ENCODE data around the gene ABAT. TPM values are rescaled to one million over a fixed set of nuclear protein-coding genes. Genes with fewer than 3 reads are reported as not detected.

The ABAT gene
- total and polyA plus RNA-seq, 2 of the 8 experiments (the other 6 are each of a cell fraction or from before 2014, with no cell fraction given): 6.4 to 8.4 TPM

DNA sequence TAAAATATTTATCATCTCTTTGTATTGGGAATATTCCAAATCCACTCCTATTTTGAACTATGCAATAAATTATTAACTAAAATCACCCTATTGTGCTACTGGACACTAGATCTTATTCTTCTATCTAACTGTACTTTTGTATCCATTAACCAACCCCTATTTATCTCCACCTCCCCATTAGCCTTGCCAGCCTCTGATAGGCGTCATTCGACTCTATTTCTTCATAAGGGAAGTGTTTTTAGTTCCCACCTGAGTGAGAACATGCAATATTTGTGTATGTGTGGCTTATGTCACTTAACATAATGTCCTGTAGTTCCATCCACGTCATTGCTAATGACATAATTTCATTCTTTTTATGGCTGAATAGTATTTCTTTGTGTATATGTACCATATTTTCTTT is 99.1 kb downstream of the ABAT start:
- no peak overlapping the region for H3K4ac ChIP-seq (replicated peaks; ENCODE audit: insufficient read length, low read depth, low read length)
- H3K56ac ChIP-seq (replicated peaks; ENCODE audit: insufficient read length, low read depth, low read length): no peak overlapping the region
- H3K4me3 ChIP-seq (ENCODE audit: extremely low read depth in 1 of 4, insufficient read depth in 2 of 4, low read depth in 3 of 4, low read length in 4 of 4): no peak overlapping the region
- H2BK120ac ChIP-seq (replicated peaks; ENCODE audit: low read depth, low read length): no peak overlapping the region
- no peak overlapping the region for H4K91ac ChIP-seq (replicated peaks; ENCODE audit: insufficient read length, low read length)
- 69% methylated on average over 3 of the region's 3 CpGs; no CpG with 5 or more reads in 1 of the 2 experiments for WGBS, 2 experiments (ENCODE audit: extremely low coverage in 1 of 2, insufficient coverage in 1 of 2, insufficient read length in 1 of 2, insufficient replicate concordance in 2 of 2, low coverage in 1 of 2, low lambda C conversion rate in 2 of 2, missing lambda C conversion rate in 1 of 2)
- H3K18ac ChIP-seq (ENCODE audit: extremely low read depth, low read length): no peak overlapping the region
- no peaks in the 10 kb centered on the region for H3K9me3 ChIP-seq (ENCODE audit: insufficient read depth in 2 of 2, low read depth in 1 of 2, low read length in 1 of 2)
- no peaks in the 10 kb centered on the region for H4K20me1 ChIP-seq (replicated peaks in 1 of 2; ENCODE audit: control insufficient read depth in 1 of 2, insufficient read depth in 2 of 2, low read length in 2 of 2)
- POLR2A ChIA-PET (ENCODE audit: partially characterized antibody): no interaction called here
- no peak overlapping the region for H2BK15ac ChIP-seq (ENCODE audit: low read length)
- no peak overlapping the region for H2BK5ac ChIP-seq (ENCODE audit: low read depth, low read length)
- H3K36me3 ChIP-seq (ENCODE audit: control insufficient read depth in 2 of 4, insufficient read depth in 4 of 4, low read length in 3 of 4): peaks cover 0 to 6% (median 0%) of the 10 kb centered on the region in 4 experiments; a peak in 1 of 8 replicates
- H3K9ac ChIP-seq (replicated peaks in 1 of 4; ENCODE audit: extremely low read depth in 1 of 4, low read depth in 3 of 4, low read length in 3 of 4): no peak overlapping the region
- no peak overlapping the region for H3K27ac ChIP-seq (ENCODE audit: low read depth, low read length)
- no peak overlapping the region for H3K4me2 ChIP-seq (ENCODE audit: insufficient read depth in 1 of 2, low read depth in 2 of 2, low read length in 2 of 2)
- no peak overlapping the region for H3K23ac ChIP-seq (ENCODE audit: insufficient read length)
- H3K79me1 ChIP-seq (ENCODE audit: low read depth, low read length): no peaks in the 10 kb centered on the region
- H3K14ac ChIP-seq (ENCODE audit: insufficient read length): no peak overlapping the region
- no peak overlapping the region for H4K5ac ChIP-seq (ENCODE audit: insufficient read length, low read depth, low read length)
- no peak overlapping the region for H2BK12ac ChIP-seq (ENCODE audit: low read depth, low read length)
- no peak for FAIRE-seq
- no peak overlapping the region for H4K8ac ChIP-seq (ENCODE audit: extremely low read depth, insufficient read depth, low read length)
- no peak overlapping the region for H2BK20ac ChIP-seq (ENCODE audit: low read length)
- H2AFZ ChIP-seq (ENCODE audit: low read length): no peak overlapping the region
- no peak overlapping the region for H2AK5ac ChIP-seq (ENCODE audit: low read depth, low read length)
- DNase-seq (ENCODE audit: low read depth in 1 of 2, low spot score in 2 of 2): no peak
- no peaks in the 10 kb centered on the region for H3K23me2 ChIP-seq (ENCODE audit: low read depth, low read length)
- no peaks in the 10 kb centered on the region; a peak in 1 of 7 replicates for H3K27me3 ChIP-seq (replicated peaks in 1 of 4; ENCODE audit: control insufficient read depth in 3 of 4, extremely low read depth in 1 of 4, insufficient read depth in 3 of 4, low read length in 3 of 4)
- CTCF ChIA-PET (ENCODE audit: partially characterized antibody): interaction anchor here (26.4 kb wide), 1 partner anchor 109 kb away, joined by 404 read pairs; the partner anchor contains the start of gene ABAT
- no peaks in the 10 kb centered on the region for H3K79me2 ChIP-seq (ENCODE audit: control insufficient read depth in 1 of 2, insufficient read depth in 2 of 2, low read length in 2 of 2)
- peaks cover 0 to 1% (median 0%) of the 10 kb centered on the region in 4 experiments; a peak in 1 of 7 replicates for H3K4me1 ChIP-seq (replicated peaks in 1 of 4; ENCODE audit: control insufficient read depth in 3 of 4, insufficient read depth in 4 of 4, low read length in 3 of 4)
- TF ChIP-seq CREB1 (IDR thresholded peaks at IDR 0.05) (no peak), TBP (IDR thresholded peaks at IDR 0.05; ENCODE audit: low read depth, low read length) (no peak), BRCA1 (IDR thresholded peaks at IDR 0.05; ENCODE audit: low read depth, low read length) (no peak), JUND (IDR thresholded peaks at IDR 0.05; ENCODE audit: low read length) (no peak), NANOG (IDR thresholded peaks at IDR 0.05; ENCODE audit: insufficient read depth, low read depth, low read length, poor library complexity, severe bottlenecking) (no peak), CBX8 (IDR thresholded peaks at IDR 0.05; ENCODE audit: borderline replicate concordance, low read depth, low read length) (no peak), FOSL1 (IDR thresholded peaks at IDR 0.05; ENCODE audit: insufficient read depth, low read depth, low read length) (no peak), POU5F1 (IDR thresholded peaks at IDR 0.05; ENCODE audit: low read depth, low read length) (no peak), SIX5 (IDR thresholded peaks at IDR 0.05; ENCODE audit: low read depth, low read length) (no peak), CTBP2 (IDR thresholded peaks at IDR 0.05; ENCODE audit: borderline replicate concordance, insufficient read depth, insufficient read length, low read length) (no peak), POLR2AphosphoS5 (IDR thresholded peaks at IDR 0.05; ENCODE audit: low read depth, low read length) (no peak), BCL11A (IDR thresholded peaks at IDR 0.05; ENCODE audit: low read depth in 2 of 2, low read length in 2 of 2) (no peak), RFX5 (IDR thresholded peaks at IDR 0.05; ENCODE audit: borderline replicate concordance, low read depth, low read length) (no peak), SIRT6 (IDR thresholded peaks at IDR 0.05; ENCODE audit: low read length) (no peak), SP1 (IDR thresholded peaks at IDR 0.05; ENCODE audit: low read depth, low read length) (no peak)
- TF ChIP-seq, protein P1, sequence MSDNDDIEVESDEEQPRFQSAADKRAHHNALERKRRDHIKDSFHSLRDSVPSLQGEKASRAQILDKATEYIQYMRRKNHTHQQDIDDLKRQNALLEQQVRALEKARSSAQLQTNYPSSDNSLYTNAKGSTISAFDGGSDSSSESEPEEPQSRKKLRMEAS (IDR thresholded peaks at IDR 0.05): no peak
